HK-2 (cell line): ENCODE results near the gene PDE1A.

ENCODE experiments used
- DNase-seq: peaks from one replicate; pipeline ENCODE4 v3.0.0-alpha.2; 2018; ENCODE audit not compliant: unreplicated experiment

PDE1A gene

GRCh38 chr2:182267971-182268370 is 158.9 kb downstream of the PDE1A start:
- no peak for DNase-seq

GRCh38 chr2:182266909-182267308 is 159.9 kb downstream of the PDE1A start:
- no peak for DNase-seq

- no peak for DNase-seq
Measured at GRCh38 chr2:182265718-182266117, 161.1 kb downstream of the PDE1A start.

- no peak for DNase-seq
Measured at GRCh38 chr2:182261860-182262387, 164.9 kb downstream of the PDE1A start.

- DNase-seq = no peak
Measured at GRCh38 chr2:182259629-182260150, 167.1 kb downstream of the PDE1A start.

GRCh38 chr2:182252534-182252933 is 174.3 kb downstream of the PDE1A start:
- no peak for DNase-seq

GRCh38 chr2:182248898-182249297 is 177.9 kb downstream of the PDE1A start:
- DNase-seq = no peak

GRCh38 chr2:182248362-182248761 is 178.5 kb downstream of the PDE1A start:
- DNase-seq = no peak

GRCh38 chr2:182247831-182248230 is 179.0 kb downstream of the PDE1A start:
- no peak for DNase-seq

GRCh38 chr2:182245963-182246362 is 180.9 kb downstream of the PDE1A start:
- no peak for DNase-seq

GRCh38 chr2:182242609-182243008 is 184.2 kb downstream of the PDE1A start:
- DNase-seq = no peak

GRCh38 chr2:182241936-182242335 is 184.9 kb downstream of the PDE1A start:
- no peak for DNase-seq

- no peak for DNase-seq
Measured at GRCh38 chr2:182240862-182241371, 185.9 kb downstream of the PDE1A start.

GRCh38 chr2:182230561-182230960 is 196.3 kb downstream of the PDE1A start:
- no peak for DNase-seq

GRCh38 chr2:182229297-182229696 is 197.5 kb downstream of the PDE1A start:
- DNase-seq = no peak

GRCh38 chr2:182228741-182229140 is 198.1 kb downstream of the PDE1A start:
- DNase-seq = no peak

GRCh38 chr2:182228073-182228473 is 198.8 kb downstream of the PDE1A start:
- no peak for DNase-seq

GRCh38 chr2:182226807-182227206 is 200.0 kb downstream of the PDE1A start:
- DNase-seq = no peak

GRCh38 chr2:182224669-182225068 is 202.2 kb downstream of the PDE1A start:
- no peak for DNase-seq

- DNase-seq = no peak
Measured at GRCh38 chr2:182220998-182221397, 205.8 kb downstream of the PDE1A start.

- DNase-seq = no peak
Measured at GRCh38 chr2:182220335-182220734, 206.5 kb downstream of the PDE1A start.

- no peak for DNase-seq
Measured at GRCh38 chr2:182210669-182211068, 216.2 kb downstream of the PDE1A start.

- DNase-seq = no peak
Measured at GRCh38 chr2:182208421-182208820, 218.4 kb downstream of the PDE1A start.
